Astrocyte of the cerebellum (primary cell): ENCODE measurements around the gene PREP.

ENCODE experiments used
- DNase-seq: peaks from one replicate; pipeline ENCODE4 v3.0.0-alpha.2; 2011; ENCODE audit warnings: low read depth
- H3K4me3 ChIP-seq: 2 replicates; pipeline ENCODE4 v1.5.1; 2011; ENCODE audit warnings: mild to moderate bottlenecking, low read depth, low read length, moderate library complexity
- CTCF ChIP-seq: IDR thresholded peaks from 2 replicates; pipeline ENCODE4 v1.5.1; 2012; ENCODE audit warnings: low read length, low read depth, moderate library complexity, mild to moderate bottlenecking; ENCODE audit errors: missing control alignments
- in situ Hi-C: cut with HindIII; loops from 2 replicates; pipeline ENCODE4 v1.10.0; 2017; ENCODE audit warnings: low sequenced_read_pairs

PREP gene

GRCh38 chr6:105382958-105383357 lies 19.9 kb downstream of the PREP start:
- in situ Hi-C loops: no loop called here
- DNase-seq: no peak
- no peak overlapping the region for H3K4me3 ChIP-seq
- TF ChIP-seq CTCF: no peak

- no peak for TF ChIP-seq CTCF
- DNase-seq: no peak
- H3K4me3 ChIP-seq: no peak overlapping the region
- in situ Hi-C loops: no loop called here
Measured at GRCh38 chr6:105382496-105382895, 20.4 kb downstream of the PREP start.

DNA sequence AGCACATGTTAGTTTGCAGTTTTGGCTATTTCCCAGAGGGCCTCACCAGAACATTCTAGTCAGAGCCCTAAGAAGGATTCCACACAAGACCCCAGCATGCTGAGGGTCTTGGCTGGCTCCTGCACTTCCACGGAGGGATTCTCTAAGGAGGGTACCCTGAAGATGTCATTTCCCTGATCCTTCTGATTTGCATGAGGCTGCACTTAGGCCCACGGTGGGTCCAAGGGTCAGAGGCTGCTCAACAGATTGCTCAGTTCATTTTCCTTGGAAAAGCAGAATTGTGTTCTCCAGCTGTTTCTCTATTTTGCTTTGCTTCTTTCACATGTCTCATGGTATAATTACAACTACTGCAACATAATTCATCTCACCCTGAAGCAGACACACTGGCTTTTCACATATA lies 22.2 kb downstream of the PREP start:
- in situ Hi-C loops: no loop called here
- H3K4me3 ChIP-seq: no peak overlapping the region
- DNase-seq: no peak
- no peak for TF ChIP-seq CTCF

GRCh38 chr6:105375797-105376196 lies 27.1 kb downstream of the PREP start:
- in situ Hi-C loops: no loop called here
- no peak for TF ChIP-seq CTCF
- DNase-seq: no peak
- no peak overlapping the region for H3K4me3 ChIP-seq

GRCh38 chr6:105374010-105374420 lies 28.9 kb downstream of the PREP start:
- peak; percentile 15 for DNase-seq

DNA sequence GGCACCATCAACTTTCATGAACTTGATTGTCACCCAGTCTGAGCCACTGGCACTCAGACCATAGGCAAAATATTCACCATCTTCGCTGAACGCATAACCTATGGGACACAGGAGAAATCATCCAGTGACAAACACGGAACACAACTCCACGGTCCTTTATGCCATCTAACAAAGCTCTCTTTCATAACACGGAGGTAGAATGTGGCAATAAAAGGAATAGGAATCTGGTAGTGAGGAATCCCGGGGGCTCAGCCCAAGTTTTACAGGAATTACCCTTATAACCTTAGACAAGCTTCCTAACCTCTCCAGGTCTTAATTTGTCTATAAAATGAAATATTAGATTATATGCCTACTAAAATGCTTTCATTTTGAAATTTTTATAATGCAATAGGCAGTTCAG lies 29.4 kb downstream of the PREP start:
- in situ Hi-C loops: no loop called here
- no peak overlapping the region for H3K4me3 ChIP-seq
- DNase-seq: no peak

More at GRCh38 chr6:105374010-105374420, 28.9 kb downstream of the PREP start:
- TF ChIP-seq CTCF: no peak
- in situ Hi-C loops: no loop called here
- H3K4me3 ChIP-seq: no peak overlapping the region

More for the DNA sequence above, 29.4 kb downstream of the PREP start:
- TF ChIP-seq CTCF: no peak
